Stimulated activated CD4-positive, alpha-beta T cell treated with anti-CD3 and anti-CD28 coated beads, TNF-alpha, amount 100 ng/mL, for 48 hours (primary cell): ENCODE data around the gene ANO9.
A peak's percentile ranks its signal among the peaks of the same experiment; 100 is the strongest.

Experiments used
- DNase-seq, 3 donors: peaks; one replicate each; pipeline ENCODE4 v3.0.0-alpha.2; 2020; ENCODE audit warnings: low read depth in 3 of 3

Gene ANO9

DNA sequence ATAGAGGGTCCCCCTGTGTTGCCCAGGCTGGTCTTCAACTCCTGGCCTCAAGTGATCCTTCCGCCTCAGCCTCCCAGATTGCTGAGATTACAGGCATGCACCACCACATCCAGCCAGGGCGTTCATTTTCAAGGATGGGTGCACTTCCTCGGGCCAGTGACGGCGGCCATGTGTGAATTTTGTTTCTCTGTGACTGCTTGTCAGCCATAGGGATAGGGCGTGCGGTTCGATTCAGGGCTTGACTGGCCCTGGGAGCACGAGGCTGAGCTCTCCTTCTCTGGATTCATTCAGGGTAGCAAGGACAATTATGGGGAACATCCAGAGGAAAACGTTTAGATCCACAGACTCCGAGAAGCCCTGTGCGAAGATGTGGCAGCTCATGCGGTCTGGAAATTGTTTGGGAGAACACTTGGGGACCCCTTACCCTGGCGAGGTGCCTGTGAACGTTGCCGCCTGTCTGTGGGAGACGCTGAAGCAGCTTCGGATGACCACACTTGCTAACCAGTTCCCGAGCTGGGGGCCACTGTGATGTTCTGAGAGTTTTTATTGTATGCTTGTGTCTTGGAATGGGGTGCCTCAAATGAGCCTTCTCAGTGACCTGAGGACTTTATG is 11.2 kb upstream of the ANO9 start:
- no peak for DNase-seq

DNA sequence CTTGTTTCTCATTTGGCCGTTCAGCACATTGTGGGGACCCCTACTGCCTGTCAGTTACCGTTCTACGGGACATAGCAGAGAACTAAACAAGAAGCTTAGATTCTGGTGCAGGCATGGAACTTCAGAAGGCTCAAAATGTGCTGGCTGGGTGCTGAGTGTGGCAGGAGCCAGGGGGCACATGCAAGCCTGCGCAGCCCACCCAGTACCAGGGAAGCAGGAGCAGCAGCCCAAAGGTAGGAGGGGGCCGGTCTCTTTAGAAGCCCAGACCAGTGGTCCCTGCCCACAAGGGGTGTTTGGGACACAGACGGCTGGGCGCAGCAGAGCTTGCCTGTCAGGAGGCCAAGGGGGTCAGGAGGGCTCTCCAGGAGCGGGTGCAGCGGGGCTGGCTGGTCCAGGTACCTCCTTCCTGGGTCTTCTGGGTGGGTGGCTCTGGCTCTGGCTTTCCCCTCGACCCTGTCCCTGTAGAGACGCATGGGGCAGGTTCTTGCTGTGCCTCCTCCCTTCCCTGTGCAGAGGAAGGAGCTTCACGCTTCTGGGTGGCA is 10.5 kb upstream of the ANO9 start:
- DNase-seq = no peak

DNA sequence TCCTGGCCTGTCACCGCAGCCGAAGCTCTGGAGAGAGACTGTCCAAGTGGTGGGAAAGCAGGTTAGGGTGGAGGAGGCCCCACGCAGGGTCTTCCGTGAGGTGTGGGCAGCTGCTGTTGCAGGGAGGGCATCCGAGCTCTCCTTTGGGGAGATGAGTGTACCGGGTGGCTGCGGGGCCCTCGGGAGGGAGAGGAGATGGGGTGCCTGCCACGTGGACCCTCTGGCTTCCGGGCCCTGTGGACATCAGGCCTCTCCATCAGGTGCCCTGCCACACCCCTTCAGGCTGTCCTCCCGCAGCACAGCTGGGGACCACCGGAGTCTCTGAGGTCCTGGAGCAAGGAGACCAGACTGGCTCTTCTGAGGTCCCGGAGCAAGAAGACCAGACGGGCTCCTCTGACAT is 9.9 kb upstream of the ANO9 start:
- DNase-seq = no peak

DNA sequence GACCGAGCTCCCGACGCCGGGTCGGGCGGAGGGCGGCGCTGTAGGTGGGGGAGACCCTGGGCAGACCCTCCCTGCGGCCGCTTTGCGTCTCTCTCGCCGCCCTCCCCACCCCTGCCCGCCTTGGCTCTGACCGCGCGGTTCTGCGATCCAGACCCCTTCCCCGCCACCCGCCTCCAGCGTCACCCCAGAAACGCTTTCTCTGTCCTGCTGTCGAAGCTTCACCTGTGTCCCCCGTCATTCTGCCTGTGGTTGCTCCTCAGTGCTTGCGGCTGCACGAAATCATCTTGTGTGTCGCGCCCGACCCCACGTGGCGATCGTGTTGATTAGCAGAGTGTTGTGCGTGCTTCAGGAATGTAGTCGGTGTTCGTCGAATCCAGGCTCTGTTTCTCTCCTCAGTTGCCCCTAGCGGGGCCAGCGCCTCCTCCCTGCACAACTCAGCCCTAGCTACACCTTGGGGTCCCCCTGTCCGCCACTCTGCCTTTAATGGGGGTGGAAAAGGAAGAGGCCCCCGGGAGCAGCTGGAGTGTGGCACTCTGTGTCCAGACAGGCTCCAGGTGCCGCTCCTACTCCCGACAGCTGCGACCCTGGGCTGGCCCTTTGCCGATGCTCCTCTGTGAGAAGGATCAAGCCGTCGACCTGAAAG is 9.1 kb upstream of the ANO9 start:
- DNase-seq = peak; percentile 46 to 53 (median 47)

DNA sequence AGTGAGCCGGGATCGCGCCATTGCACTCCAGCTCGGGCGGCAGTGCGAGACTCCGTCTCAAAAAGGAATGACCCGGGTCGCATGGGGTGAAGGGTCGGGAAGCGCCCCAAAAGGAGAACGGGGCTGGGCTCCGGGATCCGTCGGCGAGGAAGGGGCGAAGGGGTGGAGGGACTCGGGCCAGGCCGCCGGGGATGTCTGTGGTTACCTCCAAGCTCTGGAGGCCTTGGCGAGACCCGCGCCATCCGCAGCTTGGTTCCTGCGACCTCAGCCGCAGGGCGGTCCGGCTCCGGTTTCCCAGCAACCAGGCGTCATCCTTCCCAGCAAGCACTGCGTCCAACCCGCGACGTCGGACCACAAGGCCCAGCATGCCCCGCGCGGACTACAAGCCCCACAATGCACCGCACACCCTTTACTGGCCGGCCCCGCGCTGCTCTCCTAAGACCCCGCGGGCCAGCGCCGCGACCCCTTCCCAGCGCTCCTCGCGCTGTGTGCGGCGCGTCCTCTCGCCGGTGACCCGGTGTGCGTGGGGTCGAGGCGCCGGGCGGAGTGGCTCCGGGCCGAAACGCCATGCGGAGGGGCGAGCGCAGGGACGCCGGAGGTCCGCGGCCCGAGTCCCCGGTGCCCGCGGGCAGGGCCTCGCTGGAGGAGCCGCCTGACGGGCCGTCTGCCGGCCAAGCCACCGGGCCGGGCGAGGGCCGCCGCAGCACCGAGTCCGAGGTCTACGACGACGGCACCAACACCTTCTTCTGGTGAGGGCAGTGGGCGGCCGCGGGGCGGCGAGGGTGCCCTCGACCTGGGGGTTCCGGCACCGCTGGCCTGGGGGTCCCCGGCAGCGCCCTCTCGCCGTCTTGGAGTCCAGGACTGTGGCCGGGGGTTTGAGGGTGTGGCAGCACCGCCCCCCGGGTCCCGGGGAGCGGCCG is 8.3 kb upstream of the ANO9 start, which contains the start of gene PTDSS2:
TSS of gene PTDSS2 (plus strand) at position 391 of the 920 bp plus-strand sequence. CDS start at position 568, 177 bp downstream.
- DNase-seq = peak; percentile 91 to 93 (median 91)

DNA sequence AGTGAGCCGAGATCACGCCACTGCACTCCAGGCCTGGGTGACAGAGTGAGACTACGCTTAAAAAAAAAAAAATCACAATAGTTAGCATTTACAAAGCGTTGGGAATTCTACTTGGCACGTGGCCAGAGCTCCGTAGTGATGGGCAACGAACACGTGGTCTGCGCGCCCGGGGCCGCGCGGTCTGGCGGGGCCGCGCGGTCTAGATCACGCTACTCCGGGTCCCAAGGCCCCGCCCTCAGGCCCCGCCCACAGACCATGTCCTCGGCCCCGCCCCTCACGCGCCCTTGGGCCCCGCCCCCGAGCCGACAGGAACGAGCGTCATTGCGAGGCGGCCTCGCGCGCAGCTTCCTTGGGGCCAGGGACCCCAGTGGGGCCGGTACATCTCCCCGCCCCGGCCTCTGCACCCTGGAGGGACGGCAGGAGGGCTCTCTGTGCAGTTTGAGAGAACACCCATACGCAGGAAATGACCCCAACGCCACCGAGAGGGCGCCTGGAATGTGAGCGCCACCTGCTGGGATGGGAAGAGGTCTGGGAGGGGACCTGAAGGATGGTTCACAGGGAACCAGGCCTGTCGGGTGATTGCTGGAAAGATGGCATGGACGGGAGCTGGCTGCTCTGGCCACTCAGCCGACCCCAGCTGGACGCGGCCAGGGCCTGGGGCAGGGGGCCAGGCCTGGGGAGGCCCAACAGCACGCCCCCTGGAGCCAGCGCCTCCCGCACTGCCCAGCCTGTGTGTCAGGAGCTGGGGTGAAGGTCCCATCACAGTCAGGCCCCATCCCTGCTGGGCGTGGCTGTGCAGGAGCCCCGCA is 6.3 kb upstream of the ANO9 start:
- DNase-seq = peak; percentile 92 to 99 (median 94)

DNA sequence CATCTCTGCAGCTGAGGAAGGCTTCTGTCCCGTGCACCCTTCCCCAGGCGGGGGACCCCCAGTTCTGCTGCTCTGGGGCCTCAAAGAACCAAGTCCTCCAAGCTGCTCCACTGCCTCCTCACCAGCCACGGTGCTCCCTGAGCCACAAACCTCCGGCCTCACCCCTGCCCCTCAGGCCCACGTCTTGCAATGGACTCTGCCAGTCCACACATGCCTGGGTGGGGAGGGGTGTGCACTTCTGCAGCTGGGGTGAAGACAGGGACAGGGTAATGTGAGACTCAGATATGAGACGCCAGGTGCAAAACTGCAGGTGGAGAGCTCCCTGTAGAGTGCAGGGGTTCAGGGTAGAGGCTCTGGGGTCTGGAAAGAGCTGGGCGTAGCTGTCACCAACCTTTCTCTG is 5.1 kb upstream of the ANO9 start:
- DNase-seq = no peak

DNA sequence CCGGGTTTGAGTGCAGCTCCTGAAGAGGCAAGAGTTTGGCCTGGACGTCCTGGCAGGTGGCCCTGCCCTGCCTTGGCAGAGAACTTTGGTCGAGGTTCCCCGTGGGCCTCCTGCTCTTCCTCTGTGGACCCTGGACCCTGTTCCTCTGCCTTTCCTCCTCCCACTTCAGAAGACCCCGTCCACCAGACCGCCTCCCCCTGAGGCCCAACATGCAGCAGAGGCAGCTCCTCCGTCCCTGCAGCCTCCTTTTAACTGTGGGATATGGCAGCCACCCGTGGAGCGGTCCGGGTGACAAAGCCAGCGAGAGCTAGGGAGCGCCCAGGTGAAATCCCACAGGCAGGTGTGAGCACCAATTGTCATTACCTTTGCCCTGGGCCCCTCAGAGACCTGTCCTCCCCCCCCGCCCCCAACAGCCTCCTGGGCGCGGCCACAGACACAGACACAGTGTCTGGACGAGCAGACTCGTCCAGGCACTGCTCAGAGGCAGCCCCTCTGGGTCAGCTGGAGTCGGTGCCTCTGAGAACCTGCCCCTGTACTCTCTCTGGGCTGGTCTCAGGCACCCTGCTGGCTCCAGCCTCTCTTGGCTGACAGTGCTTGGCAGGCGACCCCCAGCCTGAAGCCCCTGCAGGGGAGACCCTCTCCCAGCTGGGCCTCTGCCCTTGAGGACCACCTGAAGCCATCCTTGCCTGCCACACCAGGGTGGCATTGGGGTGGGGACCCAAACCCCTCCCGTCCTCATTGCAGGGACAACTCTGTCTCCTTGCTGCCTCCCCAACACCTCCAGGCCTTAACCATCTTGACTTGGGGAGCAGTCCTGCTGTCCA is 4.2 kb upstream of the ANO9 start:
- DNase-seq = no peak

DNA sequence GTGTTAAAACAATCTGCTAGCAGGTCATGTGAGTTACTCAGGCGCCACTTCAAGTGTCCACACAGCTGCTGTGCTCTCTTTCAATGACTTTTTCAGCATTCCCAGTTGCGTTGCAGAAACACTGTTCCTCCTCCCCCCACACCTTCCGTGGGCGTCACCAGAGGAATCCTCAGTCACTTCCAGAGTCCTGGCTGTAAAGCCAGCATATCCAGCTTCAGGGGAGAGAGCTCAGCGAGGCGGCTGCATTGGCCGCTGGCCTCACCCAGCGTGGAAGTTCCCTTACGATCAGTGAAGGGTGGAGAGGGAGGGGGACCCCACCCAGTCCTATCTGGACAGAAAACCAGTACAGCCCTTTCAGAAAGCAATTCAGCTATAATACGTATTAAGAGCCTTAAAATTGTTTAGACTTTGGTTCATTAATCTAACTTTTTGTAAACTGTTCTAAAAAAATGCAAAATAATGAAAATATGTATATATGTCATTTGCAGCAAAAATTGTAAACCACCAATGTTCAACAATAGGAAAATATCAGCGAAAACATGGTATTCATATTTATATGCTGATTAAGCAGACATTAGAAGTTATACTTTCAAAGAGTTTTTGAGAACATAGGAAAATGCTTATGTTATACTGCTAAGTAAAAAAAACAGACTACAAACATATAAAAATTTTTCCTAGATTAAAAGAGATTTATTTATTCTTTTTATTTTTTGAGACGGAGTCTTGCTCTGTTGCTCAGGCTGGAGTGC is 2.8 kb upstream of the ANO9 start:
- no peak for DNase-seq

DNA sequence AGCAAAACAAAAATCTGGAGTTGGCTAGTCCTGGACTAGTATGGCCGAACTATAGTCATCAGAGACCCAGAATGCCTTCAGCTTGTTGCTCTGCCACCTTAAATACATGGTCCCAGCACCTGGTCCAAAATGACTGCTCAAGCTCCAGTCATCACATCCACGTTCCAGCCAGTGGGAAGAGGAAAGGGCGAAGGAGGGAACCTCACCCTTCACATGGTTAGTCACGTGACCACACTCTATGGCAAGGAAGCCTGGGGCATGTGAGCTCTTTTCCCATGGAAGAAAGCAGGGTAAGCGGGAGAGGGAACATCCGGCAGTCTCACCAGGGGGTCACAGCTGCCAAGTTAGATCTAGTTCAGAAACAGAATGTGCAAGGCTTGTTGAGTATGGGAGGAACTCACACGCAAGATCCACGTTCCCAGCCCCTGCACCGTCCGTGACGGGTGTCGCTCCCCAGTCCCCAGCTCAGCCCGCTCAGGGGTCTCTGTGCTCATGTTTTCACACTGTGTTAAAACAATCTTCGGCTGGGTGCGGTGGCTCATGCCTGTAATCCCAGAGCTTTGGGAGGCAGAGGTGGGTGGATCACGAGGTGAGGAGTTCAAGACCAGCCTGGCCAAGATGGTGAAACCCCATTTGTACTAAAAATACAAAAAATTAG is 1.9 kb upstream of the ANO9 start:
- DNase-seq = no peak

DNA sequence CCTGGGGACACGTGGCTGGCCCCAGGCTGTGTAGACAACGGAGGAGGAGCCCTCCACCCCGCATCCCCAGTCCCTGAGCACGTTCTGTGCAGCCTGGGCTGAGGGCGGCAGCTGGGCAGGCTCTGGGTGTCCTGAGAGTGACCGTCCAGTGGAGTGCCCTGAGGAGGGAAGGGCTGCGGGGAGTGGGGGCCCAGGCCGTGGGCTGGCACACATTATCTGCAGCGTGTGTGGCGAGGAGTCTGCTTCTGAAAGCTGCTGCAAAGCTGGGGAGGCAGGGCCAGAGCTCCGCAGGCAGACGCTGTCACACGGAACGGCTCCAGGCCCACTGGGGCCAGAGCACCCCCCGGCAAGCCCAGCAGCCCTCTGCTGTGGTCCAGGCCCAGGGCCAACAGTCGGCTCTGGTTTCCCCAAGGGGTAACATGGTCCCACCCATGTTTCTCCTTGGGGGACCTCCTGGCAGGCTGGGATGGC is 835 bp upstream of the ANO9 start:
- no peak for DNase-seq

DNA sequence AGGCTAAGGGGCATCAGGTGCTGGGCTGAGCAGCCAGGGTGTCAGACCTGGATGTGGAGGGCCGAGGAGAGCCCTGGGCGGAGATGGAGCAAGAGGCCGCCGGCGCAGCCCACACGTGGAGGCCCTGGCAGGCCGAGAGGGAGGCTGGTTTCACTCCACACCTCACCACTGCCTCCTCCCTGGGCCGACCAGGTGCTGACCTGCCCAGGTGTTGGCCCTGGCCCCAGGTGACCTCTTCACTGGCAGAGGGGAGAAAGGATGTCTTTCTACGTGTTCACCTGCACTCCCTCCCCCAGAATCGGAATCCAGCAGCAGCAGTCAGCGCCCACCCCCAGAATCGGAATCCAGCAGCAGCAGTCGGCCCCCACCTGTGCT is 781 bp downstream of the ANO9 start:
- DNase-seq = no peak

DNA sequence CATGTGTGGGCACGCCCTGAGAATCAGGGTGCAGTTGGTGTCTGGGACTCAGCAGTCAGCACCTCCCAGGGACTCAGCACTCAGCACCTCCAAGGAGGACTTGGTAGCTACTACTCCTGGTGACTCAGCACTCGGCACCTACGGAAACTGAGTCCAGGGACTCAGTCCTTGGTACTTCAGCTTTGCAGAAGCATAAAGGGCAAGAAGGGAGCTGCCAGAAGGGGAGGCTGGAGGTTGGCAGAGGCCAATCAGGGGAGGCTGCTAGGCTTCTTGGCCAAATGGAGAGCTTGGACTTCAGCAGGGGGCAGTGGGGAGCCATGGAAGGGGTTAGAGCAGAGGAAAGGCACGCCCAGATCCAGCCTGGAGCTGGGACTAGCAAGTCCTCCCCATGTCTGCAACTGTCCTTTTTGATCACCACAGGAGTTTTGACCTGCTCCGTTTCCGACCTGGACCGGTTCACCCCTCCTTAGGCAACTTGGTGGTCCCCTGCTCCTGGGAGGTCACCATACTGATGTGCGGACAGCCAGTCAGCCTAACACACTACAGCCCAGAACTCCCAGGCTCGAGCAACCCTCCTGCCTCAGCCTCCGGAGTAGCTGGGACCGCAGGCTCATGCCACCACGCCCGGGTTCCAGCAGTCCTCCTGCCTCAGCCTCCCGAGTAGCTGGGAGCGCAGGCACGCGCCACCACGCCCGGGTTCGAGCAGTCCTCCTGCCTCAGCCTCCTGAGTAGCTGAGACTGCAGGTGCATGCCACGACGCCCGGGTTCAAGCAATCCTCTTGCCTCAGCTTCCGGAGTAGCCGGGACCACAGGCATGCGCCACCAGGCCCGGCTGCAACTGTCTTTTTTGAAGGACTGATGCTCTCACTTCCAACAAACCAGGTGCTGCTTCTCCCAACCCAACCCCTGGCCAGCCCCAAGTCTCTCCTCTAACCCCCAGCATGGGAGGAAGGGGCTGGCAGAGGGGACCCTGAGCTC is 1.5 kb downstream of the ANO9 start:
- DNase-seq = no peak

DNA sequence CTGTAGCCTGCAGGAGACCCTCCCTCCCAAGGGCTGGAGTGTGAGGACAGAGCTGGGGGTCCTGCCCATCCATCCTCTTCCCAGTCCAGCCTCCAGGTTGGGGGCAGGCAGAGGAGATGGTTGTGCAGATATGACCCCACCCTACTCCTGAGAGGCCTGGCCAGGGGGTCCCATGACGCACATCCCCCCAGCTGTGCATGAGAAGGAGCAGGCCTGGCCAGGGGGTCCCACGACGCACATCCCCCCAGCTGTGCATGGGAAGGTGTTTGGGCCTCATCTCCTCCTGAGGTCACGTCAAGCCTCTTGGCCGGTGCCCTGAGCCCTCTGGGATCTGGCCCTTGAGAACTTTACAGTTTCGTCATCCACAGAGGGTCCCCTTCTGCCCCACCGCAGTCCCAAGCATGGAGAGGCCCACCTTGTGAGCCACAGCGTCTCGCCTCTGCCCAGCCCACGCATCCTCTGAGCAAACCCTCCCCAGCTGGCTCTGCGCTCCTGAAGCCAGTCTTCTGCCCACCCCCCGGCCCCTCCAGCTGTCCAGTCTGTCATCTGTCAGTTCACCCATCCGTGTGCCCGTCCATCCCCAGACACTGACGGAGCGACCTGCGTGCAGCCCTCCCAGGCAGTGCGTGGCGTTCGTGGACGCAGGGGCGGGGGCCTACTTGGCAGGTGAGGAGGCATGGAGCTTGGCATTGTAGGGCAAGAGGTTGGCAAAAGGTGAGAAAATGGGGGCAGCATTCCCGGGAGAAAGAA is 2.3 kb downstream of the ANO9 start:
- no peak for DNase-seq

DNA sequence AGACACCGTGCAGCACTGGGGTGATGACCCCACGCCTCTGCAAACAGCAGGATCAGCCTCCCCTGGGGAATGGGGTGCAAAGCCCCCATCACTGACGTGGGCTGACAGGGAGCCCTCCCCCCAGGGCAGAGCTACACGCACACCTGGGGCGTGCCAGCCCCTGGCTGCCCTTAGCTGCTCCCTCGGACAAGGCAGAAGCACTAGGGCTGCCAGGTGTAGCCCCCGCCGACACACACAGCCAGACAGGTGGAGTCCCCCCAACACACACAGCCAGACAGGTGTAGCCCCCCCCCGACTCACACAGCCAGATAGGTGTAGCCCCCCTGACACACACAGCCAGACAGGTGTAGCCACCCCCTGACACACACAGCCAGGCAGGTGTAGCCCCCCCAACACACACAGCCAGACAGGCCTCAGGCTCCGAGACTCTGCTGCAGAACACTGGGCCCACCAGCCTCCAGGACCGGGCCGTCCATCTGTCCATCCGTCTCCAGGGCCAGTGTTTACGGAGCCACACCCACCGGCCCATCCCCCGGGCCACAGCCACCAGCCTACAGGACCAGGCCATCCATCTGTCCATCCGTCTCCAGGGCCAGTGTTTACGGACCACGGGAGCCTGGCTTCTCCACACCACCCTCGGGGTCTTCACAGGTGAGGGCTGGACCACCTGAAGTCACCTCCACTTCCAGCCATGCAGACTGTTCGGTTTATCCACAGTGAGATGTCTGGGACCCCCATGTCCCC is 3.5 kb downstream of the ANO9 start:
- no peak for DNase-seq

DNA sequence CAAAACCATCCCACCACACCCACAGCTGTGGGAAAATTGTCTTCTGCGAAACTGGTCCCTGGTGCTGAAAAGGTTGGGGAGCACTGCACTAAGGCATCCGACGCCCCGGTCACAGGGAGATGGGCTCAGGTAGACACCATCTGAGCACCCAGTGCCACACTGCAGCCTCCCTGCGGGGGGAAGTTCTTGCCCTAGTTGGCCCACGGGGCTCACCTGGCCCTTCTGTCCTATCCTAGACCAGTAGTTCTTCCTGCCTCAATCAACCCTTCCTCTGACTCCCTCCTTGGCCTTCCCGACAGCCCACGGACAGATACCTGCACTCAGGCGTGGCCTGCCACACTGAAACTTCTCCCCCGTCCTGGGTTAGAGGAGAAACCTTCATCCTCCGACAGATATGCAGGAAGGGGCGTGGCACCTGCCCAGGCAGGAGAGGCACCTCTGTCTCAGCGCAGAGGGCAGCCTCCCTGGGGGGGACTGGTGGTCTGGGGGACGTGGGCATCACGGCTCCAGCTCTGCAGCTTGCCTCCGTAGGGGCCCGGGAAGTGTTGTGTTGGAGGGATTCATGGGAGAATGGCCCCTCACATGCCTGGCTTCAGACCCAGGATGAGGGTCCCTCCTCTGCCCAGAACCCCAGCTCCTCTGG is 4.5 kb downstream of the ANO9 start:
- DNase-seq = no peak
